Sigmoid colon (tissue), 7 donors: ENCODE results near the gene SORBS1. TPM values are rescaled to one million over a fixed set of nuclear protein-coding genes. Genes with fewer than 3 reads are reported as not detected.

ENCODE experiments used
- DNase-seq: peaks from one replicate; pipeline ENCODE4 v3.0.0-alpha.2; 2019
- H3K27ac ChIP-seq, 4 donors: fragments of 200-600 bp; sonication (generic); one replicate each; pipeline ENCODE4 v1.5.1; 2016 to 2019; ENCODE audit warnings: mild to moderate bottlenecking in 1 of 4
- H3K27me3 ChIP-seq, 3 donors: fragments of 200-600 bp; sonication (generic); one replicate each; pipeline ENCODE4 v1.5.1; 2019; ENCODE audit warnings: mild to moderate bottlenecking in 1 of 3
- H3K36me3 ChIP-seq, 4 donors: fragments of 200-600 bp; sonication (generic); one replicate each; pipeline ENCODE4 v1.5.1; 2016 to 2019
- H3K4me1 ChIP-seq, 4 donors: fragments of 200-600 bp; sonication (generic); one replicate each; pipeline ENCODE4 v1.5.1; 2017 to 2019
- H3K4me3 ChIP-seq, 4 donors: fragments of 200-600 bp; sonication (generic); one replicate each; pipeline ENCODE4 v1.5.1; 2017 to 2019; ENCODE audit warnings: mild to moderate bottlenecking in 2 of 4, moderate library complexity in 1 of 4
- H3K9me3 ChIP-seq, 4 donors: fragments of 200-600 bp in 3 of 4; sonication (generic) in 3 of 4; one replicate each; pipeline versions ENCODE4 v1.5.1 to v1.6.1; 2013 to 2019
- EP300 ChIP-seq, 4 donors: sonication (generic); formaldehyde crosslinking; IDR thresholded peaks; one replicate each; pipeline ENCODE4 v1.6.1; 2017; ENCODE audit warnings: antibody characterized with exemption in 4 of 4
- POLR2A ChIP-seq, 2 donors: fragments of 450-650 bp; IDR thresholded peaks; one replicate each; pipeline ENCODE4 v1.6.1; 2016; ENCODE audit warnings: antibody characterized with exemption in 2 of 2, mild to moderate bottlenecking in 2 of 2, moderate library complexity in 2 of 2
- POLR2AphosphoS5 ChIP-seq, 4 donors: sonication (generic); formaldehyde crosslinking; IDR thresholded peaks; one replicate each; pipeline ENCODE4 v1.6.1; 2017; ENCODE audit warnings: antibody characterized with exemption in 4 of 4
- WGBS, 2 donors: extraction: QIAGEN DNeasy Blood & Tissue Kit; methylation state at CpG; one replicate each; pipeline ENCODE4 v1.1.7; 2013; 5-methylcytosine and 5-hydroxymethylcytosine counted together
- intact Hi-C: fragments of 100-400 bp; cut with DNase I; formaldehyde crosslinking; loops from one replicate; pipeline ENCODE4 v1.15.1; 2023
- polyA plus RNA-seq, 3 donors: library from polyadenylated mRNA; stranded (reverse); fragments of 200-250 nt; gene quantifications; one replicate each; pipeline ENCODE4 v1.2.3, GENCODE V29; 2013
- total RNA-seq, 4 donors: library from RNA; depleted of rRNA; stranded (reverse); fragments of >200 nt; gene quantifications; one replicate each; pipeline ENCODE4 v1.1.0, GENCODE V29; 2016
- TF ChIP-seq, protein P1 (sequence below), 4 experiments: fragments of 450-650 bp in 3 of 4; fragments of 200-600 bp in 1 of 4; IDR thresholded peaks; one replicate each; pipeline ENCODE4 v1.5.1; 2016 to 2019; ENCODE audit warnings: antibody characterized with exemption in 4 of 4, mild to moderate bottlenecking in 3 of 4, moderate library complexity in 2 of 4
- donor health status: healthy with polysubstance abuse.
- donor health status: Bipolar disorder and iron deficiency.
- donor health status: healthy.

Gene SORBS1
- total and polyA plus RNA-seq, 7 donors: 8.1 to 1,403 (median 664) TPM

DNA sequence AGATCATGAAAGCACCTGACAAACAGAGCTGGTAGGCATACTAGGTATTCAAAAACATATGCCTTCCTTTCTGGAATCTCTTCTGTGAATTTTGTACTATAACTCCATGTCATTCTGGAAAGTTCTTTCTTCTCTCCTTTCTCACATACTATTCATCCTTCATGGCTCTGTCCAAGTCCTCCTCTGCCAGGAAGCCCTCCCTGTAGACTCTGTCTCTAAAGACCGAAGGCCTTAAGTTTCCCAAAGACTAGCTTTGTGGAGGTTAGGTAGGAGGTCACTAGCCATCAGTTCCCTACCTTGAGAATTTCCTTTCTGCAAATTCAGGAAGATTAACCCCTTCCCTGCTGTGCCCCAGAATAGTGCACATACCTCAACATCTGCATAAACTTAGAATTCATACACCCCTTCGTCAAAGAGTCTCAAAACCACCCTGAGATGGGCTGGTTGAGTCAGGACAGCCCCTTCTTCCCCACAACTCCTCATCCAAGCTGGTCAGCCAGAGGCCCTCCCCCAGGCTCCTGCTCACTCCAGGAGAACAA lies 20.6 kb downstream of the SORBS1 start:
- peaks cover 0 to 100% (median 96%) of the 10 kb centered on the region in 4 donors for H3K4me1 ChIP-seq

DNA sequence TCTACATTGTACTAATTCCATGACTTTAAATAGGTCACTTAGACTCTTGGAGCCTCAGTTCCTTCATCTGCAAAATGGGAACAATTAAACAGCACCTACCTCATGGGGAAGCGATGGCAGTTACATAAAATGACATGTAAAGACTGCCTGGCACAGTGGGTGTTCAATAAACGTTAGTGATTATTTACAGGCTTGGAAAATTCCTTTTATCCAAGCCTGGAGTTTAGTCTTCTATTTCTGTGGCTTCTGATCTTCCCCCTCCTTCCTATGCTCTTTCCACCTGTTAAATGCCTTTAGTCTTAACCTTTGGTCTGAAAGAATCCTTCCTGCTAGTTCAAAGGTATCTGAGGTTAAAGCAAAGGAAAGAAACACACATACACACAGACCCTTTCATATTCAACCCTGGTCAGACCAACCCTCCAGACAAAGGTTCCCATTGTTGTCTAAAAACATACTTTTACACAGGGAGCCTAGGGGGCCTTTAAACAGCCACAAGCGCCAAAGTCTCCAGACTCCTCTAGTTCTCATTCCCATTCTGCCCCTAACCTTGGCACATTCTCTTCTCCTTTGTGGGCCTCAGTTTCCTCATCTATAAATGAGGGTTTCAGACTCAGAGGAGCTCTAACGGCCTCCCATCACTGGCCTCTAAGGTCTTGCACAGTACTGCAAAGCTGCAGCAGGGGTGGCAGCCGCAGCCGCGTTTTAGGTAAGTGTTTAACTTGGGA lies 21.4 kb downstream of the SORBS1 start:
- Histone ChIP-seq H3K36me3 (no peaks in the 10 kb centered on the region), H3K9me3 (no peaks in the 10 kb centered on the region), H3K4me3 (no peak overlapping the region), H3K4me1 (peaks cover 0 to 100% (median 95%) of the 10 kb centered on the region in 4 donors), H3K27me3 (no peaks in the 10 kb centered on the region), H3K27ac (peak overlapping the region; percentile 93 to 98 (median 96))
- intact Hi-C loops: loop anchor here (2.0 to 5.0 kb wide), 2 partner anchors 17 to 92 kb away; no protein-coding TSS in a partner anchor
- TF ChIP-seq EP300 (IDR thresholded peaks at IDR 0.05): no peak
- TF ChIP-seq, protein P1, sequence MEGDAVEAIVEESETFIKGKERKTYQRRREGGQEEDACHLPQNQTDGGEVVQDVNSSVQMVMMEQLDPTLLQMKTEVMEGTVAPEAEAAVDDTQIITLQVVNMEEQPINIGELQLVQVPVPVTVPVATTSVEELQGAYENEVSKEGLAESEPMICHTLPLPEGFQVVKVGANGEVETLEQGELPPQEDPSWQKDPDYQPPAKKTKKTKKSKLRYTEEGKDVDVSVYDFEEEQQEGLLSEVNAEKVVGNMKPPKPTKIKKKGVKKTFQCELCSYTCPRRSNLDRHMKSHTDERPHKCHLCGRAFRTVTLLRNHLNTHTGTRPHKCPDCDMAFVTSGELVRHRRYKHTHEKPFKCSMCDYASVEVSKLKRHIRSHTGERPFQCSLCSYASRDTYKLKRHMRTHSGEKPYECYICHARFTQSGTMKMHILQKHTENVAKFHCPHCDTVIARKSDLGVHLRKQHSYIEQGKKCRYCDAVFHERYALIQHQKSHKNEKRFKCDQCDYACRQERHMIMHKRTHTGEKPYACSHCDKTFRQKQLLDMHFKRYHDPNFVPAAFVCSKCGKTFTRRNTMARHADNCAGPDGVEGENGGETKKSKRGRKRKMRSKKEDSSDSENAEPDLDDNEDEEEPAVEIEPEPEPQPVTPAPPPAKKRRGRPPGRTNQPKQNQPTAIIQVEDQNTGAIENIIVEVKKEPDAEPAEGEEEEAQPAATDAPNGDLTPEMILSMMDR (IDR thresholded peaks at IDR 0.05): no peak
- TF ChIP-seq POLR2AphosphoS5 (IDR thresholded peaks at IDR 0.05): peak in 1 of 4 donors; percentile 2
- 22 to 61% methylated on average over 7 of the region's 7 CpGs for WGBS, 2 donors
- no peak for DNase-seq

More for the DNA sequence above, 20.6 kb downstream of the SORBS1 start:
- WGBS, 2 donors: 91 to 92% methylated on average over 2 of the region's 2 CpGs
- TF ChIP-seq EP300 (IDR thresholded peaks at IDR 0.05): no peak
- TF ChIP-seq POLR2AphosphoS5 (IDR thresholded peaks at IDR 0.05): no peak
- TF ChIP-seq, protein P1 (IDR thresholded peaks at IDR 0.05): no peak
- no peak for TF ChIP-seq POLR2A (IDR thresholded peaks at IDR 0.05)
- peak overlapping the region; percentile 93 to 98 (median 96) for H3K27ac ChIP-seq
- H3K36me3 ChIP-seq: no peaks in the 10 kb centered on the region
- DNase-seq: no peak
- intact Hi-C loops: loop anchor here (2.0 kb wide), 1 partner anchor 16 kb away; no protein-coding TSS in a partner anchor
- H3K4me3 ChIP-seq: peak overlapping the region in 1 of 4 donors; percentile 5
- H3K27me3 ChIP-seq: no peaks in the 10 kb centered on the region
- H3K9me3 ChIP-seq: no peaks in the 10 kb centered on the region

DNA sequence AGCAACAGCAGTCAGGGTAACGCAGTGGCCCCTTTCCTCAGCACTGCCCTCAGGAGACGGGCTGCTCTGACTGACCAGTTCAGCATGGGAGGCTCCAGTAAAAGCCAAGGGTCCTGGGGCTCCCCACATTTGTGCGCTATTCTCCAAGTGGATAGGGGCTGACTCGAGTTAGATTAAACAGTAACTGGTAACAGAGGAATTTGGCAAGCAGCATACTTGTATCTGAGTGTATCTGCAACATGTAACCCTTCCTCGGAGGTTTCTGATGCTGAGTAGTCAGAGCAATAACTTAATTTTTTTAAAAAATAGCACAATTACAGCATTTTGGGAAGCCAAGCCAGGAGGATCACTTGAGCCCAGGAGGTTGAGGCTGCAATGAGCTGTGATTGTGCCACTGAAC lies 22.8 kb downstream of the SORBS1 start:
- WGBS, 2 donors: 71 to 75% methylated on average over 5 of the region's 5 CpGs
- no peaks in the 10 kb centered on the region for H3K9me3 ChIP-seq
- intact Hi-C loops: loop anchor here (5.0 kb wide), 1 partner anchor 91 kb away; no protein-coding TSS in a partner anchor
- no peak for DNase-seq
- TF ChIP-seq EP300 (IDR thresholded peaks at IDR 0.05): no peak
- peak in 1 of 4 donors; percentile 23 for TF ChIP-seq POLR2AphosphoS5 (IDR thresholded peaks at IDR 0.05)
- H3K27ac ChIP-seq: peak overlapping the region; percentile 93 to 98 (median 96)
- peaks cover 0 to 100% (median 95%) of the 10 kb centered on the region in 4 donors for H3K4me1 ChIP-seq
- H3K4me3 ChIP-seq: no peak overlapping the region
- no peaks in the 10 kb centered on the region for H3K27me3 ChIP-seq
- no peaks in the 10 kb centered on the region for H3K36me3 ChIP-seq

DNA sequence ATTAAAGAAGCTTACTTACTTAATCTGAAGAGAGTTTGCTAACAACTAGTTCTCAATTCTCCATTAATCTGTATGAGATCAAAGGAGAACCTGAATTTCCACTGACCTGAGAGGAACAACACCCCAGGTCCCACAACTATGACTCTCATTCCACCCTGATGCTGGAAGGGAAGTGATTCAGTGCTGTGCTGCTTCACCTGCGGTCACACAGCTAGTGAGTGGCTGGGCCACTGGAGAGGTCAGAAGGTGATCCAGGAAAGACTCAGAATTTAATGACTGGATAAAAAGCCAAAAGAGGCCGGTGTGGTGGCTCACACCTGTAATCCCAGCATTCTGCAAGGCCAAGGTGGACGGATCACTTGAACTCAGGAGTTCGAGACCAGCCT lies 23.6 kb downstream of the SORBS1 start:
- no peak for DNase-seq
- TF ChIP-seq POLR2A (IDR thresholded peaks at IDR 0.05) (no peak), POLR2AphosphoS5 (IDR thresholded peaks at IDR 0.05) (peak in 1 of 4 donors; percentile 1)
- peaks cover 0 to 100% (median 95%) of the 10 kb centered on the region in 4 donors for H3K4me1 ChIP-seq
- intact Hi-C loops: loop anchor here (2.0 to 5.0 kb wide), 2 partner anchors 63 to 90 kb away; no protein-coding TSS in a partner anchor
- H3K27me3 ChIP-seq: no peaks in the 10 kb centered on the region
- H3K36me3 ChIP-seq: no peaks in the 10 kb centered on the region
- peak overlapping the region; percentile 93 to 98 (median 96) for H3K27ac ChIP-seq
- H3K9me3 ChIP-seq: no peaks in the 10 kb centered on the region
- WGBS, 2 donors: 85 to 97% methylated on average over 4 of the region's 4 CpGs
- H3K4me3 ChIP-seq: no peak overlapping the region

DNA sequence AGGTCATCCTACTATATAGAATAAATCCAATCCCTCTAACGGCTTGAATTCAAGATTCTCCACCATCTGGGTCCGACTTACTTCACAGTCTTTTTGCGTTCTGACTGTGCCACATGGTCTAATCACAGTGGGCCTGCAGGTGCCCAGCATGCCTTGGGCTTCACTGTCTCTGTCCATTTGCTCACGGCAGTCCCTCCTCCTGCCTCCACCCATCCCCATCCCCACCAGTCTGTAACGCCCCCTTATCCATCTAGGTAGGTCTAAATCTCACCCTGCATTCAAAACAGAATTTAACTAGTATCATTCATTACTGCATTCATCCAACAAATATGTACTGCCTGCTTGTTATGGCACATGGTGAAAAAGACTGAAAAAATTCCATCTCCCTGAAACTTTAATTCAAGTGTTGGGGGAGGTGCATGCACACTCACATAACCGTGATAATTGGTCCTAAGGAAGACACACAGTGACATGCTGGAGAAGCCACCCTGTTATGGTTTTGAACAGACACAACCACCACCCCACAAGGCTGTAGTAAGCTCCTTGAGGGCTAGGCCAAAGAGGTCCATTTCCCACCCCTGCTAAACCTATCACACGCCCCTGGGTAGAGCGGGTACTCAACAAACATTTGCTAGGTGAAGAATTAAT lies 24.2 kb downstream of the SORBS1 start:
- intact Hi-C loops: loop anchor here (2.0 to 5.0 kb wide), 2 partner anchors 62 to 90 kb away; no protein-coding TSS in a partner anchor
- DNase-seq: no peak
- no peaks in the 10 kb centered on the region for H3K27me3 ChIP-seq
- no peak overlapping the region for H3K4me3 ChIP-seq
- WGBS, 2 donors: 91 to 93% methylated on average over 8 of the region's 8 CpGs
- peak overlapping the region; percentile 93 to 98 (median 96) for H3K27ac ChIP-seq
- H3K4me1 ChIP-seq: peaks cover 0 to 100% (median 95%) of the 10 kb centered on the region in 4 donors
- TF ChIP-seq, protein P1 (IDR thresholded peaks at IDR 0.05): no peak
- no peak for TF ChIP-seq POLR2A (IDR thresholded peaks at IDR 0.05)
- peak in 1 of 4 donors; percentile 44 for TF ChIP-seq EP300 (IDR thresholded peaks at IDR 0.05)
- TF ChIP-seq POLR2AphosphoS5 (IDR thresholded peaks at IDR 0.05): peak in 2 of 4 donors; percentile 6 to 26
- no peaks in the 10 kb centered on the region for H3K36me3 ChIP-seq
- H3K9me3 ChIP-seq: no peaks in the 10 kb centered on the region
